Measurements from ENCODE around the gene SLC9A7.

The SLC9A7 gene

DNA sequence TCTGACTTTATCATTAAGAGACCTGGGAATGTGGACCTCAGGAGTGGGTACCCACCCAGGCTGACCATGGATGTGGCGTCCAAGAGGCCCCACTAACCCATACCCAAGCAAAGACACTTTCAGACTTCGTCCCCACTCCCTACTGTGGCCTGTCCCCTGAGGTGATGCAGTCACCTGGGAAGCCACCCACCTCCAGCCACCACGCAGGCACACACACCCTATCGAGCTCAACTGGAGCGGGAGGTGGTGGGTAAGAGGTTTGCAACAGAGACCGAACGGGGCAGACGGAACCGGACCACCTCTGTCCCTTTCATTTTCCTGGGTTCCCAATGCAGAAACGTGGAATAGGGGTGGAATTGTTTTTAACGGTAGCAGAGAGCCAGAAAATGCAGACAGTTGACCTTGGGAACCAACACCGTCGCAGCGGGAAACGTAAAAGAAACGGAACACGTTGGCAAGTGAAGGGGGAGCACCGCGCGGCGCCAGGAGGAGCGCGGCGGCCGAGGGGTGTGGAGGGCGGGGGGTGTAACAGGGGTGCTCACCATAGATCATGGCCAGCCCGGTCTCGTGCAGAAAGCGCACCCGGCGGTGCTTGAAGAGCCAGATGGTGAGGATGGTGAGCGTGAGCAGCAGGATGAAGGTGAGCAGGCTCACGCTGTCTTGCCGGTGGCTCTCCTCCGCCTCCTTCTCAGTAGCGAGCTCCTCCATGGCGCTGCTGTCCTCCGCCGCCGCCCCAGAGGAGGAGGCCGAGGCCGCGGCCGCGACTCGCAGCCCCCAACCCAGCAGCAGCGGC lies 559 bp downstream of the SLC9A7 start:
- TF ChIP-seq, protein P1, sequence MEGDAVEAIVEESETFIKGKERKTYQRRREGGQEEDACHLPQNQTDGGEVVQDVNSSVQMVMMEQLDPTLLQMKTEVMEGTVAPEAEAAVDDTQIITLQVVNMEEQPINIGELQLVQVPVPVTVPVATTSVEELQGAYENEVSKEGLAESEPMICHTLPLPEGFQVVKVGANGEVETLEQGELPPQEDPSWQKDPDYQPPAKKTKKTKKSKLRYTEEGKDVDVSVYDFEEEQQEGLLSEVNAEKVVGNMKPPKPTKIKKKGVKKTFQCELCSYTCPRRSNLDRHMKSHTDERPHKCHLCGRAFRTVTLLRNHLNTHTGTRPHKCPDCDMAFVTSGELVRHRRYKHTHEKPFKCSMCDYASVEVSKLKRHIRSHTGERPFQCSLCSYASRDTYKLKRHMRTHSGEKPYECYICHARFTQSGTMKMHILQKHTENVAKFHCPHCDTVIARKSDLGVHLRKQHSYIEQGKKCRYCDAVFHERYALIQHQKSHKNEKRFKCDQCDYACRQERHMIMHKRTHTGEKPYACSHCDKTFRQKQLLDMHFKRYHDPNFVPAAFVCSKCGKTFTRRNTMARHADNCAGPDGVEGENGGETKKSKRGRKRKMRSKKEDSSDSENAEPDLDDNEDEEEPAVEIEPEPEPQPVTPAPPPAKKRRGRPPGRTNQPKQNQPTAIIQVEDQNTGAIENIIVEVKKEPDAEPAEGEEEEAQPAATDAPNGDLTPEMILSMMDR (IDR thresholded peaks at IDR 0.05): no peak

- TF ChIP-seq, protein P1 (IDR thresholded peaks at IDR 0.05): no peak
Measured at GRCh38 chrX:46757593-46757992, 1.3 kb downstream of the SLC9A7 start.

DNA sequence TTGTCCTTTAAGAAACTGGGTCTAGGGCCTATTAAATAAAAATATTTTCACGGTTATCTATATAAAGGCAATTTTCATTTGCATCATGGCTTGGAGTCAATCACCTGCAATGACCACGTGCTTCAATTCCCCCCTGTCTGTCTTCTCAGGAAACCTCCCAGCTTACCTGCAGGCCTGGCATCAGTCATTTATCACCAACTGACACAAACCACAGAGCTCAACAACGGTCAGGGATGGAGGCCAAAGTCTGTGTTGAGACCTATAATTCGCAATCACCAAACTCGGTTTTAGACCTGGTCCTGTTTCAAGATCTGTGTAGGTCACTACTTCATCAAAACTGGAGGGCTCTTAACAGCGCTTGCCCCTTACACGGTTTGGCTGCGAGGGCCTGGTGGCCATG lies 1.9 kb downstream of the SLC9A7 start:
- TF ChIP-seq, protein P1 (IDR thresholded peaks at IDR 0.05): no peak

GRCh38 chrX:46755671-46756070 lies 3.2 kb downstream of the SLC9A7 start:
- TF ChIP-seq, protein P1 (IDR thresholded peaks at IDR 0.05): no peak

- TF ChIP-seq, protein P1 (IDR thresholded peaks at IDR 0.05): no peak
Measured at GRCh38 chrX:46754586-46755061, 4.3 kb downstream of the SLC9A7 start.

DNA sequence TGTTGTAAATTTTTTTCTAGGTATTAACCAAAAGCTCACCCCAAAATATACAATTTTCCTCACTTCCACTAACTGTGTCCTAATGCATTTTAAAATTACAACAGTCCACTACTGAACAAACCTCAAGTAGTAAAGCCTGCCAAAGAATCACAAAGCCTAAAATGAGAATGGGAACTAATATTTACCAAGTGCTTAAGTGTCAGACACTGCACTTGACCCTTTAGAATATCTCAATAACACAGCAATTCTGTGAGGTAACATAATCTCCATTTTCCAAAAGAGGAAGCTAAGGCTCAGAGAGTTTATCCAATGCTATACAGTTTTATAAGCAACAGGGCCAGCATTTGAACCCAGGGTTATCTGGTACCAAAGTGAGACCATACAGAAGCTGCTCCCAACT lies 4.9 kb downstream of the SLC9A7 start:
- TF ChIP-seq, protein P1 (IDR thresholded peaks at IDR 0.05): no peak

DNA sequence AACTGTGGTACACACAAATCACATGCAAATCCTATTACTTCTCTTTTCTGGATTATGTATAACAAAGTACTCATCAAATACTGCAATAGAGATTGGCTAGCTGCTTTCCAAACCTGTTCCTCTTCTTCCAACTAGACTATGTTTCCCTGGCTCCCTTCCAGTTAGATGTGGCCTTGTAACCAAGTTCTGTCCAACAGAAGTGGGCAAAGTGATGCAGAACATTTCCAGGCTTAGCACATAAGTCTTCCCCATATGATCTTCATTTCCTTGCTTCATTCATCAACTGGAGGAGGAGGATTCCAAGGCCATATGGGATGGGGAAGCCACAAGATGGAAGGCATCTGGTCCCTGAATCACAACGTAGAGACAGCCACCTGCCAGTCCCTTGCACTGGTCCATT lies 8.0 kb downstream of the SLC9A7 start:
- TF ChIP-seq, protein P1 (IDR thresholded peaks at IDR 0.05): no peak

All from LNCAP (cell line).